GM23338 (cell line): ENCODE results near the gene KIF1C. TPM values are rescaled to one million over a fixed set of nuclear protein-coding genes. Genes with fewer than 3 reads are reported as not detected.

Source experiments
- ATAC-seq: fragments of 200-7000 bp; cut with Tn5 transposase; 3 replicates; pipeline ENCODE4 v1.9.1; 2020
- DNase-seq: peaks from one replicate; pipeline ENCODE4 v3.0.0-alpha.2; 2015; ENCODE audit warnings: low spot score
- H2AFZ ChIP-seq: fragments of 200-600 bp; sonication (generic); 2 replicates; pipeline ENCODE4 v1.8.0; 2016; ENCODE audit warnings: antibody characterized with exemption, mild to moderate bottlenecking, moderate library complexity
- H3F3A ChIP-seq: fragments of 200-600 bp; sonication (generic); replicated peaks from 2 replicates; pipeline ENCODE4 v1.8.0; 2017; ENCODE audit warnings: antibody characterized with exemption, mixed run types, low read depth
- H3K27ac ChIP-seq: fragments of 200-600 bp; sonication (generic); 2 replicates; pipeline ENCODE4 v1.6.1; 2016; ENCODE audit warnings: low read depth
- H3K27me3 ChIP-seq: fragments of 200-600 bp; sonication (generic); 2 replicates; pipeline ENCODE4 v1.8.0; 2016; ENCODE audit warnings: mild to moderate bottlenecking, mixed run types, moderate library complexity; ENCODE audit not compliant: insufficient read depth
- H3K36me3 ChIP-seq: fragments of 200-600 bp; sonication (generic); 2 replicates; pipeline ENCODE4 v1.8.0; 2016; ENCODE audit warnings: mild to moderate bottlenecking; ENCODE audit not compliant: insufficient read depth
- H3K4me1 ChIP-seq: fragments of 200-600 bp; sonication (generic); 2 replicates; pipeline ENCODE4 v1.8.0; 2016; ENCODE audit warnings: mild to moderate bottlenecking, moderate library complexity; ENCODE audit not compliant: insufficient read depth
- H3K4me2 ChIP-seq: fragments of 200-600 bp; sonication (generic); 2 replicates; pipeline ENCODE4 v1.7.1; 2017; ENCODE audit warnings: mixed run types
- H3K4me3 ChIP-seq: fragments of 200-600 bp; sonication (generic); 2 replicates; pipeline ENCODE4 v1.6.1; 2016; ENCODE audit warnings: mixed run types
- H3K79me2 ChIP-seq: fragments of 200-600 bp; sonication (generic); replicated peaks from 2 replicates; pipeline ENCODE4 v1.8.0; 2017; ENCODE audit warnings: mild to moderate bottlenecking; ENCODE audit not compliant: insufficient read depth
- H3K9me2 ChIP-seq: fragments of 200-600 bp; sonication (generic); 2 replicates; pipeline ENCODE4 v1.8.0; 2017; ENCODE audit not compliant: insufficient read depth
- H4K20me1 ChIP-seq: fragments of 200-600 bp; sonication (generic); replicated peaks from 2 replicates; pipeline ENCODE4 v1.8.0; 2017; ENCODE audit warnings: mild to moderate bottlenecking; ENCODE audit not compliant: insufficient read depth
- H3K27ac Mint-ChIP-seq: 2 replicates; pipeline ENCODE4 v1.8.0; 2020; ENCODE audit warnings: inconsistent platforms, mild to moderate bottlenecking, moderate library complexity, mixed read lengths
- H3K27me3 Mint-ChIP-seq: 3 replicates; pipeline ENCODE4 v1.8.0; 2022; ENCODE audit warnings: low read depth, mild to moderate bottlenecking, moderate library complexity, mixed read lengths, inconsistent platforms; ENCODE audit not compliant: insufficient read depth, poor library complexity
- H3K36me3 Mint-ChIP-seq: 3 replicates; pipeline ENCODE4 v1.8.0; 2021; ENCODE audit warnings: low read depth, mild to moderate bottlenecking, inconsistent platforms, moderate library complexity, mixed read lengths
- H3K4me1 Mint-ChIP-seq: 3 replicates; pipeline ENCODE4 v1.8.0; 2020; ENCODE audit warnings: mild to moderate bottlenecking, inconsistent platforms, mixed read lengths
- H3K4me3 Mint-ChIP-seq: 3 replicates; pipeline ENCODE4 v1.8.0; 2021; ENCODE audit warnings: moderate library complexity, mild to moderate bottlenecking, inconsistent platforms, mixed read lengths
- H3K9me3 Mint-ChIP-seq: 3 replicates; pipeline ENCODE4 v1.8.0; 2020; ENCODE audit warnings: moderate library complexity, mild to moderate bottlenecking, inconsistent platforms, mixed read lengths
- CREB1 ChIP-seq: fragments of 250-450 bp; sonication (Bioruptor Pico); IDR thresholded peaks from 2 replicates; pipeline ENCODE4 v1.5.0; 2020; ENCODE audit warnings: low read depth, mild to moderate bottlenecking, moderate library complexity
- ETS1 ChIP-seq: IDR thresholded peaks from 2 replicates; pipeline ENCODE4 v1.6.1; 2016; ENCODE audit warnings: antibody characterized with exemption
- EZH2 ChIP-seq: fragments of 200-600 bp; sonication (generic); IDR thresholded peaks from one replicate; pipeline ENCODE4 v1.8.0; 2017; ENCODE audit warnings: antibody characterized with exemption, mild to moderate bottlenecking, low read depth; ENCODE audit not compliant: unreplicated experiment
- JUNB ChIP-seq: IDR thresholded peaks from one replicate; pipeline ENCODE4 v1.6.1; 2016; ENCODE audit warnings: antibody characterized with exemption; ENCODE audit not compliant: unreplicated experiment
- POLR2AphosphoS5 ChIP-seq: IDR thresholded peaks from 2 replicates; pipeline ENCODE4 v1.6.1; 2016; ENCODE audit warnings: antibody characterized with exemption, low read depth
- STAT1 ChIP-seq: IDR thresholded peaks from one replicate; pipeline ENCODE4 v1.6.1; 2016; ENCODE audit warnings: antibody characterized with exemption; ENCODE audit not compliant: unreplicated experiment
- ZNF114 ChIP-seq: fragments of 250-450 bp; sonication (Bioruptor Pico); IDR thresholded peaks from 2 replicates; pipeline ENCODE4 v1.5.0; 2020; ENCODE audit warnings: mild to moderate bottlenecking, moderate library complexity
- polyA plus RNA-seq: library from polyadenylated mRNA; unstranded; fragments of >200 nt; fragmentation: Nextera tagmentation; extraction: Ambion mirVana; gene quantifications from 2 replicates; pipeline ENCODE4 v1.2.1, GENCODE V29; 2016
- total RNA-seq: library from RNA; depleted of rRNA; stranded (reverse); fragments of >200 nt; shearing (Covaris generic); gene quantifications from 2 replicates; pipeline ENCODE4 v1.2.3, GENCODE V29; 2014
- TF ChIP-seq, protein P1 (sequence below), 2 experiments: fragments of 200-600 bp in 1 of 2; sonication (generic) in 1 of 2; conservative IDR thresholded peaks; 2 replicates each; pipeline versions ENCODE4 v1.5.1 to v1.6.1; 2016 to 2017; ENCODE audit warnings: antibody characterized with exemption in 2 of 2, low read depth in 2 of 2, mild to moderate bottlenecking in 2 of 2, moderate library complexity in 1 of 2
- TF ChIP-seq, protein P2 (sequence below): IDR thresholded peaks from one replicate; pipeline ENCODE4 v1.6.1; 2018; ENCODE audit warnings: antibody characterized with exemption; ENCODE audit not compliant: unreplicated experiment

KIF1C gene
- total and polyA plus RNA-seq, 2 experiments from 2014 or later, result 13.5 to 61.4 TPM

DNA sequence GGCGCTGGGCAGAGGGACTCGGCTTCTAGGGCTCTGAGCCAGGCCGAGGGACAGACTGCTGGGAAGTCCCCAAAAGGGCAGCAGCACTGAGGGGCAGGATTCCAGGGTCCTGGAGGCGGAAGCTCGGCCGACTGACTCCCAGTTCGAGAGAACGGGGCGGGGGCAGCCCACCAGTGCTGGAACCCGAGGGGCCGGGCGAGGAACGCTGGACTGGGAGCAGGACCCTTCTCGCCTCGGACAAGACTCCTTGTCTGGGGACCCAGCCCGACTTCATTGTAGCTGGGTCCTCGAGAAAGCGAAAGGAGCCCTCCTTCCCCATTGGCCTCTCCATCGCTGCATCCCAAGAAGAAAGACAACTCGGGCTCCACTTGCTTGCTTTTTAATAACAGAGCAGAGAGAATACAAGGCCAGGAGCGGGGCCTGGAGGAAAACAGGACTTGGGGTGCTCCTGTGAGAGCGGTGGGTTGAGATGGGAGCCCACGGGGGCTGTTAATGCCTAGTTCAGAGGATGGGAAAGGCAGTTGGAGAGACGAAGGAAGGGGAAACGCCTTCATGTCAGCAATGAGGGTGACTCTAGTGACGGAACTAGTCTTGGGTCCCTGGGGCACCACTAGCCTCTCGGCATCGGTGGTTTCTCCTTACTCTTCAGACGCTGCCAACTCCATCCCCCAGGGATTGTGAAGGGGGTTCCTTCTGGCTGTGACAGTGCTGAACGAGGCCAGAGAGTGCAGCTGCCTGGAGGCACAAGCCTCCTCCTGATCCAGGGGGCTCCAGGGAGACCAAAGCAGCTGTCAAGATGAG lies 9.8 kb upstream of the KIF1C start (continued):
- TF ChIP-seq ETS1, result no peak
- TF ChIP-seq ZNF114 (CRISPR knock-in tag), result no peak

DNA sequence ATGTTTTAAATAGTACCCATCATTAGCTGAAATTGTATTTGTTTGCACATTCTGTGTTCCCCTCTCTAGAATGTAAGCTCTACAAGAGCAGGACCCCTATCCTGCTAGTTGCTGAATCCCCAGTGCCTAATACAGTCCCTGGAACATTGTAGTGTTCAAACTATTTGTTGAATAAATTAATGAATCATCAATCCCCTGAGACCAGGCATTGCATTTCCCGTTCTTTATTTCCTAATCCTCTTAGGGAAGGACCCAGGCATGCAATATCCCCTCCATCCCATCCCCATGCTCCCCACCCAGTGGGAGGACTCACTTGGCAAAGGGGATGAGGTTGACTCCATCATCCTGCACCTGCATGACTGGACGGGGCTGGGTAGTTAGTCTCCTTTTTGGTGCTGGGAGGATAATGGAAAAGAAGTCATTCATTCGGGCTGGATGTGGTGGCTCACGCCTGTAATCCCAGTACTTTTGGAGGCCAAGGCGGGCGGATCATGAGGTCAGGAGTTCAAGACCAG lies 3.6 kb upstream of the KIF1C start:
- H3K9me2 ChIP-seq, result no peaks in the 10 kb centered on the region
- H3F3A ChIP-seq, result 0 out of 2 replicates have a peak, but pooled peaks cover 2% of the 10 kb centered on the region
- H2AFZ ChIP-seq, result no peak overlapping the region
- H3K4me2 ChIP-seq, result no peak overlapping the region
- H3K36me3 ChIP-seq, result no peaks in the 10 kb centered on the region
- H3K4me3 ChIP-seq, result no peak overlapping the region
- Mint-ChIP-seq H3K36me3 (no peaks in the 10 kb centered on the region), H3K9me3 (0 out of 3 replicates have a peak, but pooled peaks cover 3% of the 10 kb centered on the region), H3K27me3 (peaks cover 33% of the 10 kb centered on the region), H3K4me1 (peaks cover 8% of the 10 kb centered on the region; the same call in 2 of the 3 replicates), H3K4me3 (no peak overlapping the region), H3K27ac (no peak overlapping the region)
- no peak overlapping the region for H3K27ac ChIP-seq
- H3K27me3 ChIP-seq, result peaks cover 11% of the 10 kb centered on the region; the same call in 1 of the 2 replicates
- H4K20me1 ChIP-seq, result no peaks in the 10 kb centered on the region; the same call in 1 of the 2 replicates
- DNase-seq, result no peak
- H3K4me1 ChIP-seq, result peaks cover 8% of the 10 kb centered on the region; the same call in 1 of the 2 replicates
- TF ChIP-seq POLR2AphosphoS5, result no peak
- TF ChIP-seq, protein P1, sequence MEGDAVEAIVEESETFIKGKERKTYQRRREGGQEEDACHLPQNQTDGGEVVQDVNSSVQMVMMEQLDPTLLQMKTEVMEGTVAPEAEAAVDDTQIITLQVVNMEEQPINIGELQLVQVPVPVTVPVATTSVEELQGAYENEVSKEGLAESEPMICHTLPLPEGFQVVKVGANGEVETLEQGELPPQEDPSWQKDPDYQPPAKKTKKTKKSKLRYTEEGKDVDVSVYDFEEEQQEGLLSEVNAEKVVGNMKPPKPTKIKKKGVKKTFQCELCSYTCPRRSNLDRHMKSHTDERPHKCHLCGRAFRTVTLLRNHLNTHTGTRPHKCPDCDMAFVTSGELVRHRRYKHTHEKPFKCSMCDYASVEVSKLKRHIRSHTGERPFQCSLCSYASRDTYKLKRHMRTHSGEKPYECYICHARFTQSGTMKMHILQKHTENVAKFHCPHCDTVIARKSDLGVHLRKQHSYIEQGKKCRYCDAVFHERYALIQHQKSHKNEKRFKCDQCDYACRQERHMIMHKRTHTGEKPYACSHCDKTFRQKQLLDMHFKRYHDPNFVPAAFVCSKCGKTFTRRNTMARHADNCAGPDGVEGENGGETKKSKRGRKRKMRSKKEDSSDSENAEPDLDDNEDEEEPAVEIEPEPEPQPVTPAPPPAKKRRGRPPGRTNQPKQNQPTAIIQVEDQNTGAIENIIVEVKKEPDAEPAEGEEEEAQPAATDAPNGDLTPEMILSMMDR (conservative IDR thresholded peaks at IDR 0.05; ENCODE audit: low read depth in 2 of 2), result no peak
- peaks cover 8% of the 10 kb centered on the region for H3K79me2 ChIP-seq
- no peak for ATAC-seq

DNA sequence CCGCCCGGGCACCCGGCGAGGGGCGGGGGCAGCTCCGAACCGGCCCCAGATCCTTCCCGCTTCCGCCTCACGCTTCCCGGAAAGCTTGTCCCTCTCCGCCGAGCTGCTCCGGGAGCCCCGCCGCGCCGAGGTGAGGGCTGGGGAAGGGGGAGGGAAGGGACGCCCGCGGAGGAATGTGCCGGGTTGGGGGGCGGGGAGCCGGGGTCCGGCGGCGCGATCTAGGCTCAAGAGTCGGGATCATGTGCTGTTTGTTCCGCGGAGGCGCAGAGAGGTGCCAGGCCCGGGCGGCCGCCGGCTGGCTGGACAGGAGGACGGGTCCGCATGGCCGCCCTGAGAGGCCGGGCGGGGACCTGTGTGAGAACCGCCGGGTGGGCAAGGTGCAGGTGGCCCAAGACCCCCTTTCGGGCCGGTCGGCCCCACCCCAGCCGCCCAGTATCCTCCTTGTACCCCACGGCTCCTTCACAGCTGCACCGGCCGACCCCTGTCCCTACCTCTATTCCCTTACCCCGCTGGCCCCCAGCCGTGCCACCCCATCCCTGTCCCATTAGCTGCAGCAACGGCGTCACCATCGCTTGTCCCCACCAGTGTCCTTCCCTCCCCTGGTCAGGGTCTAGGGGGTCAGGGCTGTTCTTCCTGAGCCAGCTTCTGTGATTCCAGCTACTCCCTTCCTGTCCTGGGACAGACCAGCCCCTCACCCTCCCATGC lies 429 bp downstream of the KIF1C start:
- Mint-ChIP-seq H3K9me3 (0 out of 3 replicates have a peak, but pooled peaks cover 3% of the 10 kb centered on the region), H3K27ac (no peak overlapping the region), H3K27me3 (peaks cover 33% of the 10 kb centered on the region), H3K4me1 (peaks cover 21% of the 10 kb centered on the region), H3K4me3 (peak overlapping the region; percentile 85), H3K36me3 (peaks cover 30% of the 10 kb centered on the region)
- ATAC-seq (peak; percentile 19), DNase-seq (peak; percentile 85)
- Histone ChIP-seq H3K27me3 (peaks cover 11% of the 10 kb centered on the region; the same call in 1 of the 2 replicates), H2AFZ (no peak overlapping the region), H3K4me3 (peak overlapping the region; percentile 94), H3F3A (0 out of 2 replicates have a peak, but pooled peaks cover 2% of the 10 kb centered on the region), H3K27ac (no peak overlapping the region), H3K36me3 (peaks cover 5% of the 10 kb centered on the region; the same call in 1 of the 2 replicates), H3K4me1 (peaks cover 19% of the 10 kb centered on the region; the same call in 1 of the 2 replicates), H3K4me2 (peak overlapping the region; percentile 98), H3K9me2 (no peaks in the 10 kb centered on the region), H4K20me1 (no peaks in the 10 kb centered on the region; the same call in none of the 2 replicates), H3K79me2 (peaks cover 16% of the 10 kb centered on the region)
- TF ChIP-seq, protein P2, sequence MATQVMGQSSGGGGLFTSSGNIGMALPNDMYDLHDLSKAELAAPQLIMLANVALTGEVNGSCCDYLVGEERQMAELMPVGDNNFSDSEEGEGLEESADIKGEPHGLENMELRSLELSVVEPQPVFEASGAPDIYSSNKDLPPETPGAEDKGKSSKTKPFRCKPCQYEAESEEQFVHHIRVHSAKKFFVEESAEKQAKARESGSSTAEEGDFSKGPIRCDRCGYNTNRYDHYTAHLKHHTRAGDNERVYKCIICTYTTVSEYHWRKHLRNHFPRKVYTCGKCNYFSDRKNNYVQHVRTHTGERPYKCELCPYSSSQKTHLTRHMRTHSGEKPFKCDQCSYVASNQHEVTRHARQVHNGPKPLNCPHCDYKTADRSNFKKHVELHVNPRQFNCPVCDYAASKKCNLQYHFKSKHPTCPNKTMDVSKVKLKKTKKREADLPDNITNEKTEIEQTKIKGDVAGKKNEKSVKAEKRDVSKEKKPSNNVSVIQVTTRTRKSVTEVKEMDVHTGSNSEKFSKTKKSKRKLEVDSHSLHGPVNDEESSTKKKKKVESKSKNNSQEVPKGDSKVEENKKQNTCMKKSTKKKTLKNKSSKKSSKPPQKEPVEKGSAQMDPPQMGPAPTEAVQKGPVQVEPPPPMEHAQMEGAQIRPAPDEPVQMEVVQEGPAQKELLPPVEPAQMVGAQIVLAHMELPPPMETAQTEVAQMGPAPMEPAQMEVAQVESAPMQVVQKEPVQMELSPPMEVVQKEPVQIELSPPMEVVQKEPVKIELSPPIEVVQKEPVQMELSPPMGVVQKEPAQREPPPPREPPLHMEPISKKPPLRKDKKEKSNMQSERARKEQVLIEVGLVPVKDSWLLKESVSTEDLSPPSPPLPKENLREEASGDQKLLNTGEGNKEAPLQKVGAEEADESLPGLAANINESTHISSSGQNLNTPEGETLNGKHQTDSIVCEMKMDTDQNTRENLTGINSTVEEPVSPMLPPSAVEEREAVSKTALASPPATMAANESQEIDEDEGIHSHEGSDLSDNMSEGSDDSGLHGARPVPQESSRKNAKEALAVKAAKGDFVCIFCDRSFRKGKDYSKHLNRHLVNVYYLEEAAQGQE, result no peak
- TF ChIP-seq ETS1 (no peak), STAT1 (no peak), ZNF114 (CRISPR knock-in tag) (no peak), CREB1 (CRISPR knock-in tag) (no peak), EZH2 (no peak), JUNB (no peak), POLR2AphosphoS5 (no peak)
